Neutrophil (primary cell): ENCODE data around the gene FBXO21.

Experiments used
- H3K27ac ChIP-seq: fragments of 200-600 bp; sonication (generic); 2 replicates; pipeline ENCODE4 v1.5.1; 2016; ENCODE audit warnings: mild to moderate bottlenecking, moderate library complexity
- H3K27me3 ChIP-seq: fragments of 200-600 bp; sonication (generic); 2 replicates; pipeline ENCODE4 v1.6.0; 2016; ENCODE audit warnings: mild to moderate bottlenecking
- H3K36me3 ChIP-seq: fragments of 200-600 bp; sonication (generic); 2 replicates; pipeline ENCODE4 v1.5.1; 2017
- H3K4me1 ChIP-seq, 2 experiments: fragments of 200-600 bp in 1 of 2; sonication (generic) in 1 of 2; 1 replicate in 1 of 2; 2 replicates in 1 of 2; pipeline versions ENCODE4 v1.5.1 to v1.6.1; 2013 to 2016; ENCODE audit warnings: low read depth in 1 of 2, low read length in 1 of 2, mild to moderate bottlenecking in 1 of 2, moderate library complexity in 1 of 2; ENCODE audit not compliant: control insufficient read depth in 1 of 2, insufficient read depth in 1 of 2
- H3K4me3 ChIP-seq, 2 experiments: fragments of 200-600 bp in 1 of 2; sonication (generic) in 1 of 2; 1 replicate in 1 of 2; 2 replicates in 1 of 2; pipeline ENCODE4 v1.5.1; 2013 to 2016; ENCODE audit warnings: low read depth in 1 of 2, low read length in 1 of 2, mild to moderate bottlenecking in 1 of 2, moderate library complexity in 1 of 2
- H3K9me3 ChIP-seq: fragments of 200-600 bp; sonication (generic); 2 replicates; pipeline ENCODE4 v1.5.1; 2016
- CTCF ChIP-seq: fragments of 200-600 bp; sonication (generic); IDR thresholded peaks from 2 replicates; pipeline ENCODE4 v1.5.1; 2016; ENCODE audit warnings: antibody characterized with exemption

The FBXO21 gene

DNA sequence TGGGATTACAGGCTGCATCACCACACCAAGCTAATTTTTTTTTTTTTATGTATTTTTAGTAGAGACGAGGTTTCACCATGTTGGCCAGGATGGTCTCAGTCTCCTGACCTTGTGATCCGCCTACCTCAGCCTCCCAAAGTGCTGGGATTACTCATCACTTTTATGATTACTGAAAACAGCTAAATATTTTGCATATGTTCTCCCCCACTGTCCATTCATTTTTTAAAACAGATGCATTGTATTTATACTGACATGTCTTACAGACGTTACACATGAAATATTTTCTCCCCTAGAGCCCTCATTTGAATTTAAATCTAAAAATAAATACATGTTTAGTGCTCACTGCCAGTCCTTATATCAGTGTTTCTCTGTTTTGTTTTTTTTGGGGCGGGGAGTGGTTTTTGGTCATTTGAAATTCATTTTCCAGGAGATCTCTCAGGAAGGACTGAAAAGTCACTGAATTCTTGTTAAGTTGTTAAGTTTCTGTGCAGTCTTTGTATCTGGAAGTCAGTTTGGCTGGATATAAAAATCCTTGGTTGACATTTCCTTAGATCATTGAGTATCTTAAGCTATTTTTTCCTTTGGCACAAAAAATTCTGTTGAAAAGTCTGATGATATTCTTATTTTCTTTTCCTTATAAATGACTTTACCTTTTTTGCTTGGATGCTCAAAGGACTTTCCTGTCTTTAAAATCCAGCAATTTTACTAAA, 9.4 kb downstream of the FBXO21 start:
- Histone ChIP-seq H3K4me3 (no peak overlapping the region), H3K36me3 (peaks cover 28% of the 10 kb centered on the region), H3K27me3 (no peaks in the 10 kb centered on the region), H3K27ac (no peak overlapping the region), H3K9me3 (no peaks in the 10 kb centered on the region), H3K4me1 (no peaks in the 10 kb centered on the region)
- no peak for TF ChIP-seq CTCF

DNA sequence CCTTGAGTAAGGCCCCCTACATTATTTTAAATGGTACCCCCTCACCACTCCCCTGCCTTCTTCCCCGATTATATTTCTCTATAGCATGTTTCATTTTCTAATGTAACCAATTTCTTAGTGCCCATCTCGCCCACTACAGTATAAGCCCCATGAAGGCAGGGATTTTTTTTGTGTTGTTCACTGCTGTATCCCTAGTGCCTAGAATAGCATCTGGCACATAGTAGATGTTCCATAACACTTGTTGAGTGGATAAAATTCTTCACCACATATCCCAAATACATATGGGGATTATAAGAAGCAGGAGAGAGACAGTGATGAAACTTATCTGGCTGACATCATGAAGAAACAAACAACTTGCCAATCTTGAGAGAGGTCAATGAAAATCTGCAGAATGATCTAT, 11.5 kb downstream of the FBXO21 start:
- Histone ChIP-seq H3K9me3 (no peaks in the 10 kb centered on the region), H3K27ac (no peak overlapping the region), H3K27me3 (no peaks in the 10 kb centered on the region), H3K4me1 (no peaks in the 10 kb centered on the region), H3K4me3 (no peak overlapping the region), H3K36me3 (peaks cover 30% of the 10 kb centered on the region)
- no peak for TF ChIP-seq CTCF

DNA sequence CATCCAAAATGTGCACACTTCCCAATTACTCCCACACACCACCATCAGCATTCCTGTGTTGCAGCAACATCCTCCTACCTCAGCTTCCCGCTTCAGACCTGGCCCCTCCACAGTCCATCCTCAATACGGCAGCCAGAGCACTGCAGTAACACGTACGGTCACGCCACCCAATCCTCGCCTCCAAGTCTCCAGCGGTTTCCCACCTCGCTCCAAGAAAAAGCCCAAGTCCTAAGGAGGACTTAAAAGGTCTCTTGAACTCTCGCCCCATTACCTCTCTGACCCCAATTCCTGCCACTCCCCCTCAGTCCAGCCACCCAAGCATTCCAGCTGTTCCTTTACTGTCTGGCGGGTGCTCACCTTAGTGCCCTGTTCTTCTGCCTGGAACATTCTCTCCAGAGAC, 12.0 kb downstream of the FBXO21 start:
- Histone ChIP-seq H3K27ac (no peak overlapping the region), H3K27me3 (no peaks in the 10 kb centered on the region), H3K4me3 (no peak overlapping the region), H3K36me3 (peaks cover 34% of the 10 kb centered on the region), H3K9me3 (no peaks in the 10 kb centered on the region), H3K4me1 (no peaks in the 10 kb centered on the region)
- TF ChIP-seq CTCF, result no peak

DNA sequence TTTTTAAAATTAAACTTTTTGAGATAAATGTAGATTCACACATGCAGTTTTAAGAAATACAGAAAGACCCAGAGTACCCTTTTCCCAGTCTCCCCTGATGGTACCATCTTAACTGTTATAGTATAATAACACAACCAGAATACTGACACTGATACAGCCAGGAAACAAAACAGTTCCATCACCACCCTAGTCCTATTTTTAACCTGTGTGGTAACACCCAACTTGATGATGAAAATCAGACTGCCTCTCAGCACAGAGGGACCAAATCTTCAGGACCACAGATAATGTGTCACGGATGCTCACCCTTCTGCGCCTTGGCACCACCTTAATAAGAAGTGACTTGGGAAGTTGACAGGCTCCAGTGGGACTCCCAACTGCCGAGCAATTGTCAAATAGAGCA, 18.1 kb downstream of the FBXO21 start:
- no peaks in the 10 kb centered on the region for H3K9me3 ChIP-seq
- H3K27me3 ChIP-seq, result no peaks in the 10 kb centered on the region
- no peak overlapping the region for H3K4me3 ChIP-seq
- no peak overlapping the region for H3K27ac ChIP-seq
- no peaks in the 10 kb centered on the region for H3K4me1 ChIP-seq
- peaks cover 58% of the 10 kb centered on the region for H3K36me3 ChIP-seq
- no peak for TF ChIP-seq CTCF

GRCh38 chr12:117171499-117172162, 18.6 kb downstream of the FBXO21 start:
- H3K4me1 ChIP-seq, result no peaks in the 10 kb centered on the region
- no peak overlapping the region for H3K27ac ChIP-seq
- H3K36me3 ChIP-seq, result peaks cover 57% of the 10 kb centered on the region
- no peak for TF ChIP-seq CTCF
- H3K9me3 ChIP-seq, result no peaks in the 10 kb centered on the region
- H3K4me3 ChIP-seq, result no peak overlapping the region
- no peaks in the 10 kb centered on the region for H3K27me3 ChIP-seq
